A549 (cell line): ENCODE measurements around the gene MRPL11. TPM values are rescaled to one million over a fixed set of nuclear protein-coding genes. Genes with fewer than 3 reads are reported as not detected.

Experiments used
- ATAC-seq, 2 experiments: fragments of 200-7000 bp in 1 of 2; fragments of >200 bp in 1 of 2; cut with Nextera tagmentation in 1 of 2; cut with Tn5 transposase in 1 of 2; 3 replicates each; pipeline versions ENCODE4 v1.8.0 to v1.9.1; 2018 to 2020; ENCODE audit warnings: mild to moderate bottlenecking in 1 of 2, moderate library complexity in 1 of 2
- CTCF ChIA-PET: fragments of 300-600 bp; sonication (Branson Sonifier 250); formaldehyde crosslinking; extraction: SDS; loops from one replicate; lab custom pipeline; 2021; ENCODE audit warnings: antibody characterized with exemption, inconsistent platforms; lab: Yijun Ruan, JAX
- POLR2A ChIA-PET: fragments of 350-600 bp; formaldehyde crosslinking; extraction: SDS; loops from one replicate; lab custom pipeline; 2021; ENCODE audit warnings: antibody characterized with exemption, inconsistent platforms; lab: Yijun Ruan, JAX
- DNase-seq, 2 experiments: peaks; one replicate each; pipeline versions ENCODE4 v3.0.0 to v3.0.0-alpha.2; 2011 to 2016; ENCODE audit warnings: low read depth in 1 of 2, low spot score in 1 of 2
- FAIRE-seq: peaks from 2 replicates; lab custom pipeline; 2011; peaks lifted over from hg19 to GRCh38; lab: Jason Lieb, UNC
- H3K27ac ChIP-seq, 2 experiments: fragments of >200 bp; sonication (Bioruptor Twin); formaldehyde crosslinking; 3 replicates each; pipeline ENCODE4 v1.5.1; 2016 to 2017
- H3K4me1 ChIP-seq: fragments of >200 bp; sonication (Bioruptor Twin); formaldehyde crosslinking; 3 replicates; pipeline ENCODE4 v1.6.1; 2016
- H3K4me2 ChIP-seq: fragments of >200 bp; sonication (Bioruptor Twin); formaldehyde crosslinking; 3 replicates; pipeline ENCODE4 v1.6.1; 2016
- H3K4me3 ChIP-seq: fragments of >200 bp; sonication (Bioruptor Twin); formaldehyde crosslinking; 3 replicates; pipeline ENCODE4 v1.5.1; 2016
- H3K9me3 ChIP-seq: fragments of >200 bp; sonication (Bioruptor Twin); formaldehyde crosslinking; 3 replicates; pipeline ENCODE4 v1.6.1; 2016
- BCL3 ChIP-seq: fragments of >200 bp; sonication (Bioruptor Twin); formaldehyde crosslinking; IDR thresholded peaks from 3 replicates; pipeline ENCODE4 v1.6.1; 2016
- EHMT2 ChIP-seq: fragments of 200-600 bp; sonication (generic); IDR thresholded peaks from 2 replicates; pipeline ENCODE4 v1.6.1; 2016; ENCODE audit warnings: antibody characterized with exemption, low read depth, mild to moderate bottlenecking, moderate library complexity
- EP300 ChIP-seq, 2 experiments: fragments of >200 bp; sonication (Bioruptor Twin); formaldehyde crosslinking; IDR thresholded peaks; 2 replicates in 1 of 2; 3 replicates in 1 of 2; pipeline ENCODE4 v1.6.1; 2016 to 2017
- ESRRA ChIP-seq: fragments of 150-350 bp; IDR thresholded peaks from 2 replicates; pipeline ENCODE4 v1.6.1; 2014; ENCODE audit warnings: mild to moderate bottlenecking, low read length, borderline replicate concordance
- FOSB ChIP-seq: fragments of 250-450 bp; sonication (Bioruptor Pico); IDR thresholded peaks from 2 replicates; pipeline ENCODE4 v1.5.0; 2020; ENCODE audit warnings: mild to moderate bottlenecking, moderate library complexity
- GATA3 ChIP-seq: IDR thresholded peaks from 2 replicates; pipeline ENCODE4 v1.6.1; 2012; ENCODE audit warnings: borderline replicate concordance
- HEYL ChIP-seq: fragments of 250-450 bp; sonication (Bioruptor Pico); IDR thresholded peaks from 2 replicates; pipeline ENCODE4 v1.8.0; 2021; ENCODE audit warnings: mild to moderate bottlenecking, moderate library complexity
- HOXB5 ChIP-seq: fragments of 250-450 bp; sonication (Bioruptor Pico); IDR thresholded peaks from 2 replicates; pipeline ENCODE4 v1.5.0; 2020; ENCODE audit warnings: mild to moderate bottlenecking, moderate library complexity
- KDM1A ChIP-seq: fragments of 200-600 bp; sonication (generic); IDR thresholded peaks from 2 replicates; pipeline ENCODE4 v1.6.1; 2016; ENCODE audit warnings: low read depth, mild to moderate bottlenecking
- MAFK ChIP-seq: fragments of 450-650 bp; IDR thresholded peaks from 2 replicates; pipeline ENCODE4 v1.6.1; 2014; ENCODE audit not compliant: partially characterized antibody
- MAZ ChIP-seq: fragments of 150-350 bp; IDR thresholded peaks from 2 replicates; pipeline ENCODE4 v1.6.1; 2014; ENCODE audit warnings: antibody characterized with exemption, low read depth, low read length, borderline replicate concordance
- MYC ChIP-seq: IDR thresholded peaks from 2 replicates; pipeline ENCODE4 v1.6.1; 2012; ENCODE audit warnings: mild to moderate bottlenecking, inconsistent platforms, low read length, improper control_type of control experiment, borderline replicate concordance
- NFE2L2 ChIP-seq: fragments of 150-350 bp; conservative IDR thresholded peaks from 2 replicates; pipeline ENCODE4 v1.6.1; 2014; ENCODE audit warnings: low read length
- RAD21 ChIP-seq, 2 experiments: fragments of >200 bp in 1 of 2; sonication (Bioruptor Twin) in 1 of 2; formaldehyde crosslinking in 1 of 2; IDR thresholded peaks in 1 of 2; conservative IDR thresholded peaks in 1 of 2; 2 replicates in 1 of 2; 3 replicates in 1 of 2; pipeline ENCODE4 v1.6.1; 2012 to 2018; ENCODE audit warnings: inconsistent platforms in 1 of 2
- REST ChIP-seq: fragments of 200-600 bp; sonication (generic); IDR thresholded peaks from 2 replicates; pipeline ENCODE4 v1.6.1; 2016; ENCODE audit warnings: antibody characterized with exemption, mild to moderate bottlenecking, moderate library complexity
- RNF2 ChIP-seq: fragments of 200-600 bp; sonication (generic); IDR thresholded peaks from 2 replicates; pipeline ENCODE4 v1.6.1; 2016; ENCODE audit warnings: low read depth, mild to moderate bottlenecking, antibody characterized with exemption, moderate library complexity, borderline replicate concordance
- TFCP2L1 ChIP-seq: fragments of 250-450 bp; sonication (Bioruptor Pico); IDR thresholded peaks from 2 replicates; pipeline ENCODE4 v1.5.0; 2021; ENCODE audit warnings: mild to moderate bottlenecking
- TP53 ChIP-seq: fragments of 250-450 bp; sonication (Bioruptor Pico); IDR thresholded peaks from 2 replicates; pipeline ENCODE4 v1.5.0; 2021; ENCODE audit warnings: mild to moderate bottlenecking, moderate library complexity
- WGBS: methylation state at CpG from one replicate; pipeline ENCODE4 v1.1.6; 2017; ENCODE audit errors: missing lambda C conversion rate; 5-methylcytosine and 5-hydroxymethylcytosine counted together
- polyA plus RNA-seq, 4 experiments: library from polyadenylated mRNA; depleted of rRNA in 3 of 4; stranded (reverse); fragments of >200 nt; fragmentation: RNase III in 1 of 4; extraction: RNeasy Plus Mini Kit Qiagen cat#74134 plus additional on column Dnase treatment in 1 of 4; gene quantifications; 2 replicates in 3 of 4; 3 replicates in 1 of 4; pipeline ENCODE4 v1.2.3, GENCODE V29; 2011 to 2017

Gene MRPL11
- polyA plus RNA-seq, 2 of the 4 experiments (the other 2 are of a cell fraction) = 62.9 to 73.8 TPM

GRCh38 chr11:66414120-66414934, 24.3 kb downstream of the MRPL11 start (continued):
- TF ChIP-seq BCL3 = no peak
- TF ChIP-seq RNF2 = no peak
- TF ChIP-seq GATA3 = no peak
- TF ChIP-seq HEYL (CRISPR knock-in tag) = no peak
- TF ChIP-seq RAD21 (conservative IDR thresholded peaks at IDR 0.05 in 1 of 2, IDR thresholded peaks at IDR 0.05 in 1 of 2) = no peak
- TF ChIP-seq REST = no peak
- TF ChIP-seq TFCP2L1 = no peak
- TF ChIP-seq EHMT2 = no peak
- no peak for TF ChIP-seq FOSB

GRCh38 chr11:66413167-66413566, 25.5 kb downstream of the MRPL11 start:
- CTCF ChIA-PET = interaction anchor here (1.7 to 57.7 kb wide), 4 partner anchors 5 to 421 kb away, joined by 4 to 1614 read pairs (median 810); partner anchors contain the start of genes MRPL11, NPAS4 and RBM4B
- WGBS = 30% methylated on average over 6 of the region's 6 CpGs
- FAIRE-seq = no peak

GRCh38 chr11:66412110-66412509, 26.5 kb downstream of the MRPL11 start:
- ChIA-PET POLR2A (no interaction called here), CTCF (interaction anchor here (0.5 to 57.7 kb wide), 4 partner anchors 6 to 243 kb away, joined by 3 to 1614 read pairs (median 808); partner anchors contain the start of genes MRPL11 and NPAS4)
- Histone ChIP-seq H3K27ac (no peak overlapping the region), H3K4me2 (no peak overlapping the region), H3K4me1 (no peaks in the 10 kb centered on the region), H3K9me3 (no peaks in the 10 kb centered on the region), H3K4me3 (no peak overlapping the region)
- FAIRE-seq = no peak
- ATAC-seq = no peak
- TF ChIP-seq EP300 (IDR thresholded peaks at IDR 0.05) (no peak), HOXB5 (CRISPR knock-in tag) (no peak), NFE2L2 (no peak), MAZ (no peak), BCL3 (no peak), MYC (no peak), TFCP2L1 (no peak)
- TF ChIP-seq, all 56 proteins: peak for 0
- 12% methylated on average over 7 of the region's 7 CpGs for WGBS
- DNase-seq = no peak

More at GRCh38 chr11:66413167-66413566, 25.5 kb downstream of the MRPL11 start:
- no peak for ATAC-seq
- Histone ChIP-seq H3K27ac (no peak overlapping the region), H3K4me3 (no peak overlapping the region), H3K4me1 (peaks cover 5% of the 10 kb centered on the region), H3K9me3 (no peaks in the 10 kb centered on the region), H3K4me2 (no peak overlapping the region)
- no peak for DNase-seq
- POLR2A ChIA-PET = no interaction called here
- TF ChIP-seq GATA3 (no peak), RNF2 (no peak), NFE2L2 (no peak), HEYL (CRISPR knock-in tag) (no peak), KDM1A (no peak), MAFK (no peak), TP53 (CRISPR knock-in tag) (no peak), ESRRA (no peak)
